Naive B cell (primary cell): Measurements from ENCODE around the gene NDUFS3. TPM values are rescaled to one million over a fixed set of nuclear protein-coding genes. Genes with fewer than 3 reads are reported as not detected.

ENCODE experiments used
- ATAC-seq, 2 donors: fragments of 150-1000 bp; cut with Tn5 transposase; 2 replicates each; pipeline ENCODE4 v1.10.0; 2021; ENCODE audit warnings: low read depth in 2 of 2, mild to moderate bottlenecking in 2 of 2, moderate library complexity in 2 of 2
- DNase-seq: peaks from one replicate; pipeline ENCODE4 v3.0.0; 2022
- H3K27ac Mint-ChIP-seq, 6 donors: one replicate each; pipeline ENCODE4 v1.8.0; 2020 to 2022; ENCODE audit warnings: mild to moderate bottlenecking in 6 of 6, mixed read lengths in 6 of 6, moderate library complexity in 5 of 6, inconsistent platforms in 2 of 6
- H3K27me3 Mint-ChIP-seq, 3 donors: one replicate each; pipeline ENCODE4 v1.8.0; 2021 to 2022; ENCODE audit warnings: mixed read lengths in 3 of 3, mild to moderate bottlenecking in 1 of 3
- H3K36me3 Mint-ChIP-seq, 2 donors: one replicate each; pipeline ENCODE4 v1.8.0; 2020 to 2022; ENCODE audit warnings: mixed read lengths in 2 of 2, inconsistent platforms in 1 of 2, mild to moderate bottlenecking in 1 of 2
- H3K4me1 Mint-ChIP-seq, 3 donors: one replicate each; pipeline ENCODE4 v1.8.0; 2020 to 2022; ENCODE audit warnings: mixed read lengths in 3 of 3, inconsistent platforms in 1 of 3, mild to moderate bottlenecking in 1 of 3, moderate library complexity in 1 of 3
- H3K4me3 Mint-ChIP-seq, 8 donors: one replicate each; pipeline ENCODE4 v1.8.0; 2020 to 2022; ENCODE audit warnings: mild to moderate bottlenecking in 8 of 8, mixed read lengths in 8 of 8, moderate library complexity in 8 of 8, inconsistent platforms in 2 of 8
- H3K9me3 Mint-ChIP-seq, 7 donors: one replicate each; pipeline ENCODE4 v1.8.0; 2020 to 2022; ENCODE audit warnings: mixed read lengths in 7 of 7, mild to moderate bottlenecking in 5 of 7, inconsistent platforms in 2 of 7, moderate library complexity in 1 of 7
- polyA plus RNA-seq, 6 donors: library from polyadenylated mRNA; unstranded; fragments of 300-500 nt; fragmentation: Illumina TruSeq; gene quantifications; one replicate each; pipeline ENCODE4 v1.2.3, GENCODE V29; 2021; ENCODE audit warnings: low read depth in 6 of 6

Gene NDUFS3
- polyA plus RNA-seq, 6 donors from 2014 or later = 83.1 to 113 (median 99.6) TPM

DNA sequence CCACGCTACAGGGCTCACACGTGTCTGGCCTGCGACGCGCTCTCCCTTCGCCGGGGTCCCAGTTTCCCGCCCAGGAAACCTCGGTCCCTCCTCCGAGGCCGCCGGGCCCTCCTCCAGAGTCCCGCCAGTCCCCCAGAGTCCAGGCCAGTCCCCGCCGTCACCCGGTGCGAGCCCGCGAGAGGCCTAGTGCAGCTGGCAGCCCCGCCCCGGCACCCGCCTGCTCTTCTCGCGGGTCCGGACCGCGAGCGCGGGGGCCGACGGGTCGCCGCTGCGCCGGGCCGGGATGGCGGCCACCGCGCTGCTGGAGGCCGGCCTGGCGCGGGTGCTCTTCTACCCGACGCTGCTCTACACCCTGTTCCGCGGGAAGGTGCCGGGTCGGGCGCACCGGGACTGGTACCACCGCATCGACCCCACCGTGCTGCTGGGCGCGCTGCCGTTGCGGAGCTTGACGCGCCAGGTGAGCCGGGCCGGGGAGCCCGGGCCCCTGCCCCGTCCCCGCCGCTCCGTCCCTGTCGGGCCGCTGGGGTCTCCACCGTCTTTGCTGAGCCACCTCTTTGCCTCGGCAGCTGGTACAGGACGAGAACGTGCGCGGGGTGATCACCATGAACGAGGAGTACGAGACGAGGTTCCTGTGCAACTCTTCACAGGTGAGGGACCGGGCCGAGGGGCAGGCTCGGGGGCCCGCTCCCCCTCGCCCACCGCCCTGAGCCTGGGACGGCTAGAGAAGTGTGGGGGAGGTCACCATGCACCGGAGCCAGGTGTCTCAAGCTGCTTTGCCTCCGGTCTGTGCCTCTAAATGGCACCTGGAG, 13.3 kb upstream of the NDUFS3 start, which contains the start of gene PTPMT1:
TSS of gene PTPMT1 (plus strand) at position 260 of the 809 bp plus-strand sequence. CDS start at position 284, 24 bp downstream.
- Mint-ChIP-seq H3K4me3 (peak within 1 kb of the TSS; percentile 81 to 94 (median 84)), H3K27ac (peak within 1 kb of the TSS; percentile 72 to 91 (median 79)), H3K4me1 (peaks cover 9 to 18% (median 12%) of the 10 kb centered on the region in 3 donors), H3K27me3 (no peaks in the 10 kb centered on the region), H3K9me3 (no peaks in the 10 kb centered on the region), H3K36me3 (no peaks in the 10 kb centered on the region)
- DNase-seq = peak; percentile 57
- ATAC-seq = peak; percentile 92 to 93

DNA sequence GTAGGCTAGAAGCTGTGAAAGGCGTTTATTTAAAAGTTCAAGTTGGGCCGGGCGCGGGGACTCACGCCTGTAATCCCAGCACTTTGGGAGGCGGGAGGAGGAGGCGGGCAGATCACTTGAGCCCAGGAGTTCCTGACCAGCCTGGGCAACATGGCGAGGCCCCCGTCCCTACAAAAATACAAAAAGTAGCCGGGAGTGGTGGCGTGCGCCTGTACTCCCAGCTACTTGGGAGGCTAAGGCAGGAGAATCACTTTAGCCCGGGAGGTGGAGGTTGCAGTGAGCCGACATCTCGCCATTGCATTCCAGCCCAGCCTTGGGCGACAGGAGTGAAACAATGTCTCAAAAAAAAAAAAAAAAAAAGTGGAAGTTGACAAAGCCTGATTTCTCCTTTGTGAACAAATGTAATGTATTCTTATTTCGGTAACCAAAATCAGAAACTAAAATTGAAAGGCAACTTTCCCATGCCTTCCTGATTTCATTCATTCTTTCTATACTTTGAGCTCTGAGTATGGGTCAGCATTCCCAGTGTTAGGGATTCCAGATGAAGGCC, 12.7 kb upstream of the NDUFS3 start:
- ATAC-seq (no peak), DNase-seq (no peak)
- Mint-ChIP-seq H3K36me3 (no peaks in the 10 kb centered on the region), H3K9me3 (no peaks in the 10 kb centered on the region), H3K27ac (peak overlapping the region in 4 of 6 donors; percentile 56 to 78 (median 66)), H3K4me3 (peak overlapping the region; percentile 81 to 93 (median 84)), H3K4me1 (peaks cover 9 to 18% (median 14%) of the 10 kb centered on the region in 3 donors), H3K27me3 (no peaks in the 10 kb centered on the region)

DNA sequence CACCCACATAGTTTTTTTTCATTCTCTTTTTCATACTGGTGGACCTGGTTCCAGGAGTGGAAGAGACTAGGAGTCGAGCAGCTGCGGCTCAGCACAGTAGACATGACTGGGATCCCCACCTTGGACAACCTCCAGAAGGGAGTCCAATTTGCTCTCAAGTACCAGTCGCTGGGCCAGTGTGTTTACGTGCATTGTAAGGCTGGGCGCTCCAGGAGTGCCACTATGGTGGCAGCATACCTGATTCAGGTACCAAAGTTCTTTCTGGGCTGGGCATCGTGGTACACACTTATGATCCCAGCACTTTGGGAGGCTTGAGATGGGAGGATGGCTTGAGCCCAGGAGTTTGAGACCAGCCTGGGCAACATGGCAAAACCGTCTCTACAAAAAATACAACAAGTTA, 9.2 kb upstream of the NDUFS3 start:
- no peak for DNase-seq
- Mint-ChIP-seq H3K4me3 (no peak overlapping the region), H3K9me3 (no peaks in the 10 kb centered on the region), H3K36me3 (peaks cover 0 to 6% of the 10 kb centered on the region in 2 donors), H3K4me1 (peaks cover 14 to 31% (median 25%) of the 10 kb centered on the region in 3 donors), H3K27ac (peak overlapping the region in 1 of 6 donors; percentile 47), H3K27me3 (no peaks in the 10 kb centered on the region)
- ATAC-seq = no peak

DNA sequence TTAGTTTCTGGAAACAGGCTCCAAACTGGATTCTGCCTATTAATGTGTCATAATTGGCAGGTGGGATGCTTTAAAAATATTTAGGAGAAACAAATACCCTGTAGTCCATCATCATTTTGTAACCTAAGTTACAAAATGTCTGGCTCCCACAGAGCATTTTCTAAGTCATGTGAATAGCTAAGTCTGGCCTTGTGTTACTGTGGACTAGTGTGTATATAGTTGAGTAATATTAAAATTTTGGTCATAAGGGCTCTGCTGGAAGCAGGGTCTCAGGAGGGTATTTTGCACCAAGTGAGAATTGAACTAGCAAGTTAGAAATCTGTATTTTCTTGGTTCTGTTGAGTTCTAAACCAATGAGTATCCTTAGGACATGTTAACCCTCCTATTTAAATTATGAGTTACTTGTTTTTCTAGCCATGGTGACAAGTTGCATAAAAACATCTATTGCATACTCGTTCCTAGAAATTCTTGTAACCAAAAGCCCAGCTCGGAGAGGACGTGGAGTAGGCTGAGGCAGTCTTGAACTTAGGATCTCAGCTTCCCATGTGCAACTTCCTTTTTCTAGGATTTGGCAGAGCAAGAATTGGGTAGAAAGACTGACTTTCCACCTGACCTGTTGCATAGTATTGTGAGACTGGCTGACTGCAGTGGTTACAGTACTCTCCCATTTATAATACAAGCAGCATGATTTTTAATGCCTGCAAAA, 8.1 kb upstream of the NDUFS3 start:
- Mint-ChIP-seq H3K27me3 (no peaks in the 10 kb centered on the region), H3K4me3 (peak overlapping the region in 1 of 8 donors; percentile 15), H3K9me3 (no peaks in the 10 kb centered on the region), H3K4me1 (peaks cover 9 to 27% (median 22%) of the 10 kb centered on the region in 3 donors), H3K27ac (peak overlapping the region in 1 of 6 donors; percentile 12), H3K36me3 (peaks cover 0 to 6% of the 10 kb centered on the region in 2 donors)
- ATAC-seq = no peak
- DNase-seq = no peak

DNA sequence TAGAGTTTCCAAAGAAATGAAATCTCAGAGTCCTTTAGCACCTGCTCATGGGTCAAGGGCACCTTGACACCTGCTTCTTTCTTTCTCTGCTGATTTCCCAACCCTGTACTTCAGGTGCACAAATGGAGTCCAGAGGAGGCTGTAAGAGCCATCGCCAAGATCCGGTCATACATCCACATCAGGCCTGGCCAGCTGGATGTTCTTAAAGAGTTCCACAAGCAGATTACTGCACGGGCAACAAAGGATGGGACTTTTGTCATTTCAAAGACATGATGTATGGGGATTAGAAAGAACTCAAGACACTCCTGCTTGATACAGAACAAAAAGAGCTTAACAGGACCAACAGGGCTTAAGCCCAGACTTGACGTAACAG, 7.5 kb upstream of the NDUFS3 start:
- Mint-ChIP-seq H3K4me3 (peak overlapping the region in 1 of 8 donors; percentile 15), H3K36me3 (peaks cover 0 to 6% of the 10 kb centered on the region in 2 donors), H3K9me3 (no peaks in the 10 kb centered on the region), H3K4me1 (peaks cover 9 to 27% (median 21%) of the 10 kb centered on the region in 3 donors), H3K27ac (peak overlapping the region in 4 of 6 donors; percentile 12 to 59 (median 41)), H3K27me3 (no peaks in the 10 kb centered on the region)
- DNase-seq = no peak
- no peak for ATAC-seq

DNA sequence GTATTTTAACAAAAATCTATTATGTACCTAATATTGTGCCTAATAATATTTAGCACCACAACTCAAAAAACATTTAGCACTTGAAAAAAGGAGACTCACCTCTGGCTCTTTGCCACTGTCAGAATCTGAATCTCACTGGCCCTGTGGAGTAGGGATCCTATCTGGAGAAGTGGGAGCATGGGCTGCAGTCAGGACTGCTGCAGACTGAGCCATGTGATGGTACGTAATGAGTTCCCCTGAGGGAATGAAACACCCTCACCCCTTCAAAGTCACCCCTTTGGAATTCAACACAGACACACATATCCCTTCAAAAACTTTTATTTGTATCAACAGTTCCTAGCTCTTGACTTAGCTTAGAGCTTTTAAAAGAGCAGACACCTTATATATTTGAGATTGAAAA, 7.0 kb upstream of the NDUFS3 start:
- H3K27me3 Mint-ChIP-seq = no peaks in the 10 kb centered on the region

DNA sequence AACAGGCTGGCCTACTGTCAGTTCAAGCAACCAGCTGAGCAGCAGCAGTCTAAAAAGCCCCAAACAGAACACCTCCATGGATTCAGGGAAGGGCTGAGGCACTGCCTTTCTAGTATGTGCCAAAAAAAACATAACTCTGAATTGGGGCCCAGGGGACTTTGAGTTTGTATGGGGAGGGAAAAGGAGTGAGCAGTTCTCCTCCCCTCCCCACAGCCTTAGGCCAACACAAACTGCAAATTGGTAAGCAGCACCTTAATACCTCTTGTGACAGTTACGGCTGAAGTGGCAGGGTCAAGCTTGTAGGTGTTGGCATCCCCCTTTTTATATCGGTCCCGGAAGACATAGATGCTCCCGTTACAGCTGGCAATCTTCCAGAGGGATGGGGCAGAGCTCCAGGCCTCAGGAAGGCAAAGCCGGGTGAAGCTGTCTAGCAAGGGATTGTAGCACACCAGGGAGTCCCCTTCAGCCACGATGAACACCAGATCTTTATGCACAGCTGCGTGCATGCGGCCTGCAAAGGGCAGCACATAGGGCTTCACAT, 6.1 kb upstream of the NDUFS3 start:
- ATAC-seq (no peak), DNase-seq (no peak)
- Mint-ChIP-seq H3K4me3 (peak overlapping the region in 1 of 8 donors; percentile 30), H3K27me3 (no peaks in the 10 kb centered on the region), H3K9me3 (no peaks in the 10 kb centered on the region), H3K27ac (no peak overlapping the region), H3K4me1 (peaks cover 10 to 29% (median 21%) of the 10 kb centered on the region in 3 donors), H3K36me3 (peaks cover 0 to 6% of the 10 kb centered on the region in 2 donors)

More for the DNA sequence above, 7.0 kb upstream of the NDUFS3 start:
- H3K9me3 Mint-ChIP-seq = no peaks in the 10 kb centered on the region
- peak overlapping the region in 1 of 8 donors; percentile 15 for H3K4me3 Mint-ChIP-seq
- peaks cover 0 to 6% of the 10 kb centered on the region in 2 donors for H3K36me3 Mint-ChIP-seq
- DNase-seq (no peak), ATAC-seq (no peak)
- H3K4me1 Mint-ChIP-seq = peaks cover 5 to 21% (median 20%) of the 10 kb centered on the region in 3 donors
- H3K27ac Mint-ChIP-seq = peak overlapping the region in 3 of 6 donors; percentile 7 to 39 (median 17)

DNA sequence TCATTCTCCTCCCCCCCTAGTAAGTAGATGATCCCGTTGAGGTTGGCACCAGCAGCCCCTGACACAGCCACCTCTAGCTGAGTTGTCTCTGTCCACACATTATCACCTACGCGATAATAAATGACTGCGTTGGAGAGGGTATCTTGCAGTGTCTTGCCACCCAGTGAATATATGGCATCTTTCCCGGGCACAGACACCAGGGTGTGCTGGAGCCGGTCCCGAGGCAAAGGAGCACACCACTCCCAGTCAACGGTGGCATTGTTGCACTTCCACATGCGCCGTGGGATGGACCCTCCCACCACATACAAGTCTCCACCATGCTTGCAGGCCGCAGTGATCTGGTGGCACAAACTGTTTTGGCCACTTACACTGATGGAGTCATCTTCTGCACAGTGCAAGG, 5.6 kb upstream of the NDUFS3 start:
- H3K4me3 Mint-ChIP-seq = peak overlapping the region in 1 of 8 donors; percentile 30
- DNase-seq (no peak), ATAC-seq (no peak)
- no peak overlapping the region for H3K27ac Mint-ChIP-seq
- peaks cover 0 to 6% of the 10 kb centered on the region in 2 donors for H3K36me3 Mint-ChIP-seq
- H3K9me3 Mint-ChIP-seq = no peaks in the 10 kb centered on the region
- no peaks in the 10 kb centered on the region for H3K27me3 Mint-ChIP-seq
- H3K4me1 Mint-ChIP-seq = peaks cover 11 to 33% (median 21%) of the 10 kb centered on the region in 3 donors

DNA sequence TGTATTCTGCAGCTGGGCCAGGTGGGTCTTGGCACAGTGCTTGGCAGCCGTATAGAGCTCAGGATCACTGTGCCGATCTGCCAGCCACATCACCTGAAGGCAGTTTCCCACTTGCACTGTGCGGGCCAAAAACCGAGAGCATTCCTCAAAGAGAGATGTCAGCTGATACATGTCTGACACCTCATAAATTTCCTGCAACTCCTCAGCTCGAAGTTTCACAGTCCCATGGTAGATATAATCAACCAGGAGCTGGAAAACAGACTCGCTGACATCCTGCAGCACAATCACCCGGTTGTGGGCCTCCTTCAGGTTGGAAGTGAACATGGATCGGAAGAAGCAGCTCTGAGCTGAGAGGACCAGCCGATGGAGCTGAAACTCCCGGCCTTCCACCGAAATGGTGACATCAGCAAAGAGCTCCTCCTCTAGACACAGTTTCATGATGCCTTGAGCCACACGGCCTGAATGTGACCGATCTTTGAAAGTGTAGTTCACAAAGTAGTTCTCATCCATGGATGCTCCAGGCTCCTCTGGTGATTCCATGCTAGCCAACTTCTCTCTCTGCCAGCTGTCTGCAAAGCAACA, 1.3 kb upstream of the NDUFS3 start:
- Mint-ChIP-seq H3K36me3 (peaks cover 7 to 10% of the 10 kb centered on the region in 2 donors), H3K27me3 (no peaks in the 10 kb centered on the region), H3K4me3 (peak overlapping the region; percentile 92 to 100 (median 100)), H3K4me1 (peaks cover 23 to 53% (median 23%) of the 10 kb centered on the region in 3 donors), H3K9me3 (no peaks in the 10 kb centered on the region), H3K27ac (peak overlapping the region in 5 of 6 donors; percentile 32 to 94 (median 59))
- ATAC-seq (no peak), DNase-seq (no peak)

DNA sequence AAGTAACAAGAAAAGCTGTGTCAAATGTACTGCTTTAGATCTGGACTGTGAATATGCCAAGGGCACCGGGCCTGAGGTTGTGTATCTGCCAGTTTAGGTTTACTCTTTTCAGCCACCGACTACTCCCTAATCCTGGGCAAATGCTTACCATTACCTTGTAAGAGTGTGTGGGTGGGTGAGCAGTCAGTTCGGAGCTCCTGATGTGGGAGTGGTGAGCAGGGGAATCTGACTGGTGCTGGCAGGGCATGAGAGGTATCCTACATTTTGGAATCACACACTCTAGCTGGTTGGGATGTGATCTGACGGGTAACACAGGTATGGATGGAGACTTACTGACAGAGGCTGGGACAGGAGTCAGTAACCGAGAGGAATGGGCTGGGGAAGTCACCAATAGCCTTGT, 5.0 kb downstream of the NDUFS3 start:
- DNase-seq (no peak), ATAC-seq (no peak)
- Mint-ChIP-seq H3K9me3 (no peaks in the 10 kb centered on the region), H3K27ac (no peak overlapping the region), H3K27me3 (no peaks in the 10 kb centered on the region), H3K4me3 (peak overlapping the region in 2 of 8 donors; percentile 20 to 26), H3K36me3 (peaks cover 14 to 18% of the 10 kb centered on the region in 2 donors), H3K4me1 (peaks cover 9 to 21% (median 16%) of the 10 kb centered on the region in 3 donors)

DNA sequence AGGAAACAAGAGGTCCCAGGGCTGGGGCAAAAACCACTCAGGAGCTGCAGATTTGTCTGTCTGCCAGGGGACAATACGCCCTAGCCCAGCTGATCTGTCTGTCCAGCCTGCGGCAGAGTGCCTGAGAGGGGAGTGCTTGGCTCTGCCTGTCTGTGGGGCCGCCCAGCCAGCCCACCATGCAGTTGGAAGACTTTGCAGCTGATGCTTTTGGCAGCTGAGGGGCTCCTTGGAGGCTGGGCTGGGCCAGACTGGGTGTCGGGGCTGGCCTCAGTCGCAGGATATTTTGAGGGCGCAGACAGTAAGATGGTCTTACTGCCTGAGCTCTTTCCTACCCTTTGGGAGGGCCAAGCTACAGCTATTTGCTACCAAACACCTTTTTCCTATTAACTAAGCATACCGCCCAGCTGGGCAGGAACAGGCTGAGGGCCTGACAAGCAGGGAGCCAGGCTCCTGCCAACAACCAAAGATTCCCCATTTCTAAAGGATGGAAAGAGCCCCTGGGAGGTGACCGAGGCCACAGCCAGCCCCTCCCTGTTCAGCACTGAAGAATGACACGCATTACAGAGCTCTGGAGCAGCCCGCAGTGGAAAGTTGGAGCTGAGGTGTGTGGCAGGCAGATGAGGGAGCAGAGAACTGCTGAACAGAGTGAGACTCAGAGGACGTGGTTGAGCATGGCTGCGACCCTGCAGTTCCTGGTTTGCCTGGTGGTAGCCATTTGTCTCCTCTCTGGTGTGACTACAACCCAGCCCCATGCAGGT, 7.4 kb downstream of the NDUFS3 start, which contains the start of gene FAM180B:
TSS of gene FAM180B (plus strand) at position 581 of the 758 bp plus-strand sequence. CDS start at position 672, 91 bp downstream.
- DNase-seq = no peak
- H3K9me3 Mint-ChIP-seq = peaks cover 0 to 2% (median 0%) of the 10 kb centered on the region in 7 donors
- no peaks in the 10 kb centered on the region for H3K27me3 Mint-ChIP-seq
- H3K4me1 Mint-ChIP-seq = peaks cover 0 to 12% (median 0%) of the 10 kb centered on the region in 3 donors
- H3K4me3 Mint-ChIP-seq = no peak within 1 kb of the TSS
- ATAC-seq = no peak
- H3K27ac Mint-ChIP-seq = peak within 1 kb of the TSS in 2 of 6 donors; percentile 60 to 74
- H3K36me3 Mint-ChIP-seq = peaks cover 12 to 15% of the 10 kb centered on the region in 2 donors
